Stomach (tissue), 9 donors: ENCODE data around the gene ETFB. TPM values are rescaled to one million over a fixed set of nuclear protein-coding genes. Genes with fewer than 3 reads are reported as not detected.
A peak's percentile ranks its signal among the peaks of the same experiment; 100 is the strongest.

ENCODE experiments used
- DNase-seq, 2 donors: peaks; one replicate each; pipeline versions ENCODE4 v3.0.0 to v3.0.0-alpha.2; 2013 to 2019
- H3K27ac ChIP-seq, 5 donors: fragments of 200-600 bp in 4 of 5; sonication (generic) in 4 of 5; one replicate each; pipeline ENCODE4 v1.5.1; 2013 to 2019; ENCODE audit warnings: mild to moderate bottlenecking in 1 of 5, moderate library complexity in 1 of 5
- H3K27me3 ChIP-seq, 3 donors: fragments of 200-600 bp; sonication (generic); one replicate each; pipeline ENCODE4 v1.5.1; 2017 to 2019; ENCODE audit warnings: mixed run types in 1 of 3
- H3K36me3 ChIP-seq, 4 donors: fragments of 200-600 bp; sonication (generic); 1 replicate in 3 of 4; 2 replicates in 1 of 4; pipeline ENCODE4 v1.5.1; 2016 to 2019
- H3K4me1 ChIP-seq, 4 donors: fragments of 200-600 bp; sonication (generic); one replicate each; pipeline ENCODE4 v1.5.1; 2016 to 2019
- H3K4me3 ChIP-seq, 4 donors: fragments of 200-600 bp; sonication (generic) in 3 of 4; one replicate each; pipeline ENCODE4 v1.5.1; 2016 to 2019; ENCODE audit warnings: mild to moderate bottlenecking in 1 of 4
- H3K9me3 ChIP-seq, 4 donors: fragments of 200-600 bp; sonication (generic); one replicate each; pipeline ENCODE4 v1.5.1; 2016 to 2019
- CTCF ChIP-seq, 7 experiments: fragments of 450-650 bp in 4 of 7; fragments of 200-600 bp in 3 of 7; sonication (generic) in 3 of 7; IDR thresholded peaks; one replicate each; pipeline ENCODE4 v1.5.1; 2016 to 2019; ENCODE audit warnings: antibody characterized with exemption in 7 of 7, control low read depth in 2 of 7, mild to moderate bottlenecking in 1 of 7
- EP300 ChIP-seq: sonication (generic); formaldehyde crosslinking; IDR thresholded peaks from one replicate; pipeline ENCODE4 v1.6.1; 2017; ENCODE audit warnings: antibody characterized with exemption
- POLR2A ChIP-seq, 4 donors: fragments of 450-650 bp; IDR thresholded peaks; one replicate each; pipeline ENCODE4 v1.6.1; 2016; ENCODE audit warnings: antibody characterized with exemption in 4 of 4, control low read depth in 2 of 4, mild to moderate bottlenecking in 1 of 4, moderate library complexity in 1 of 4
- POLR2AphosphoS5 ChIP-seq, 3 donors: sonication (generic); formaldehyde crosslinking; IDR thresholded peaks; one replicate each; pipeline ENCODE4 v1.6.1; 2016; ENCODE audit warnings: antibody characterized with exemption in 3 of 3
- WGBS, 5 donors: extraction: QIAGEN DNeasy Blood & Tissue Kit in 3 of 5; methylation state at CpG; one replicate each; pipeline versions ENCODE4 v1.1.5 to v1.1.7; 2013 to 2018; 5-methylcytosine and 5-hydroxymethylcytosine counted together
- intact Hi-C: fragments of 100-400 bp; cut with DNase I; formaldehyde crosslinking; loops from one replicate; pipeline ENCODE4 v1.15.1; 2023; ENCODE audit warnings: low total_unique reads
- polyA plus RNA-seq, 3 donors: library from polyadenylated mRNA; stranded (reverse); fragments of 200-250 nt; gene quantifications; one replicate each; pipeline ENCODE4 v1.2.3, GENCODE V29; 2013
- total RNA-seq, 5 donors: library from RNA; depleted of rRNA; stranded (reverse); fragments of >200 nt; gene quantifications; one replicate each; pipeline versions ENCODE4 v1.1.0 to v1.2.3, GENCODE V29; 2014 to 2016
- donor health status: healthy with polysubstance abuse.
- donor health status: Bipolar disorder and iron deficiency.
- donor health status: healthy.

ETFB gene
- total and polyA plus RNA-seq, 8 donors = 1.2 to 211 (median 105) TPM

- no peak for TF ChIP-seq POLR2AphosphoS5 (IDR thresholded peaks at IDR 0.05)
- no peak for TF ChIP-seq POLR2A (IDR thresholded peaks at IDR 0.05)
- no peak for TF ChIP-seq CTCF (IDR thresholded peaks at IDR 0.05)
- TF ChIP-seq EP300 = no peak
- WGBS, 5 donors = 20 to 39% (median 33%) methylated on average over 8 of the region's 8 CpGs
These were observed 11.4 kb downstream of the ETFB start for GRCh38 chr19:51354742-51355148.

GRCh38 chr19:51354103-51354741 lies 12.0 kb downstream of the ETFB start:
- H3K27me3 ChIP-seq = no peaks in the 10 kb centered on the region
- intact Hi-C loops = no loop called here
- 54 to 68% (median 60%) methylated on average over 12 of the region's 12 CpGs for WGBS, 5 donors
- TF ChIP-seq EP300 (no peak), POLR2A (IDR thresholded peaks at IDR 0.05) (no peak), CTCF (IDR thresholded peaks at IDR 0.05) (no peak), POLR2AphosphoS5 (IDR thresholded peaks at IDR 0.05) (no peak)
- H3K27ac ChIP-seq = no peak overlapping the region
- peaks cover 24 to 43% (median 39%) of the 10 kb centered on the region in 4 donors for H3K36me3 ChIP-seq
- DNase-seq = no peak
- H3K4me1 ChIP-seq = peaks cover 0 to 12% (median 3%) of the 10 kb centered on the region in 4 donors
- H3K4me3 ChIP-seq = no peak overlapping the region
- no peaks in the 10 kb centered on the region for H3K9me3 ChIP-seq

More at GRCh38 chr19:51354742-51355148, 11.4 kb downstream of the ETFB start:
- DNase-seq = peak in 1 of 2 donors; percentile 84
- Histone ChIP-seq H3K4me1 (peaks cover 0 to 12% (median 3%) of the 10 kb centered on the region in 4 donors), H3K4me3 (no peak overlapping the region), H3K27ac (no peak overlapping the region), H3K27me3 (no peaks in the 10 kb centered on the region), H3K9me3 (no peaks in the 10 kb centered on the region), H3K36me3 (peaks cover 24 to 39% (median 34%) of the 10 kb centered on the region in 4 donors)
- intact Hi-C loops = no loop called here

- Histone ChIP-seq H3K36me3 (peaks cover 24 to 51% (median 50%) of the 10 kb centered on the region in 4 donors), H3K9me3 (no peaks in the 10 kb centered on the region), H3K27ac (no peak overlapping the region), H3K27me3 (no peaks in the 10 kb centered on the region), H3K4me1 (peaks cover 0 to 12% (median 3%) of the 10 kb centered on the region in 4 donors), H3K4me3 (no peak overlapping the region)
- intact Hi-C loops = no loop called here
- no peak for DNase-seq
- 91 to 99% (median 94%) methylated on average over 16 of the region's 16 CpGs for WGBS, 5 donors
- TF ChIP-seq EP300 (no peak), CTCF (IDR thresholded peaks at IDR 0.05) (no peak), POLR2AphosphoS5 (IDR thresholded peaks at IDR 0.05) (no peak)
These were observed 13.3 kb downstream of the ETFB start for GRCh38 chr19:51352783-51353360.

GRCh38 chr19:51351266-51351990 lies 14.8 kb downstream of the ETFB start:
- H3K36me3 ChIP-seq = peaks cover 31 to 65% (median 64%) of the 10 kb centered on the region in 4 donors
- no peak for DNase-seq
- no peaks in the 10 kb centered on the region for H3K9me3 ChIP-seq
- no peak overlapping the region for H3K27ac ChIP-seq
- no peak for TF ChIP-seq EP300
- 91 to 97% (median 95%) methylated on average over 11 of the region's 11 CpGs for WGBS, 5 donors
- H3K4me3 ChIP-seq = no peak overlapping the region
- no peaks in the 10 kb centered on the region for H3K27me3 ChIP-seq
- peaks cover 0 to 12% (median 3%) of the 10 kb centered on the region in 4 donors for H3K4me1 ChIP-seq
- intact Hi-C loops = no loop called here
